AG20443 (cell line): ENCODE measurements around the gene RNF19B.
"Not testable (repeated sequence)": the region's sequence is repeated elsewhere in the genome, so short reads cannot be mapped to it uniquely, and the experiment has no call there.

Experiments used
- DNase-seq: peaks from one replicate; pipeline ENCODE4 v3.0.0; 2012; ENCODE audit warnings: low spot score, mixed read lengths

RNF19B gene

GRCh38 chr1:32964461-32965250 lies at the start of gene RNF19B:
Gene RNF19B (minus strand): TSS chr1:32964809. CDS start chr1:32964685, 124 bp downstream.
- DNase-seq, result peak; percentile 99

GRCh38 chr1:33013791-33014190 lies 49.2 kb upstream of the RNF19B start:
- no peak for DNase-seq

GRCh38 chr1:33012165-33012564 lies 47.6 kb upstream of the RNF19B start:
- no peak for DNase-seq

GRCh38 chr1:33010932-33011731 lies 46.5 kb upstream of the RNF19B start:
- DNase-seq, result peak; percentile 69

GRCh38 chr1:33009561-33009960 lies 45.0 kb upstream of the RNF19B start:
- no peak for DNase-seq

GRCh38 chr1:33008051-33008914 lies 43.7 kb upstream of the RNF19B start:
- no peak for DNase-seq

GRCh38 chr1:33007190-33008050 lies 42.8 kb upstream of the RNF19B start:
- DNase-seq, result peak; percentile 95

GRCh38 chr1:33005838-33006421 lies 41.3 kb upstream of the RNF19B start:
- no peak for DNase-seq

GRCh38 chr1:33005117-33005837 lies 40.7 kb upstream of the RNF19B start:
- DNase-seq, result no peak

- DNase-seq, result no peak
These were observed 40.0 kb upstream of the RNF19B start for GRCh38 chr1:33004613-33005012.

- DNase-seq, result no peak
These were observed 39.0 kb upstream of the RNF19B start for GRCh38 chr1:33003657-33004056.

GRCh38 chr1:33002006-33002405 lies 37.4 kb upstream of the RNF19B start:
- no peak for DNase-seq

GRCh38 chr1:33001282-33001681 lies 36.7 kb upstream of the RNF19B start:
- DNase-seq, result no peak

GRCh38 chr1:33000427-33001026 lies 35.9 kb upstream of the RNF19B start:
- DNase-seq, result no peak

- DNase-seq, result no peak
These were observed 34.4 kb upstream of the RNF19B start for GRCh38 chr1:32998997-32999396.

- DNase-seq, result no peak
These were observed 33.5 kb upstream of the RNF19B start for GRCh38 chr1:32998064-32998463.

- DNase-seq, result peak; percentile 68
These were observed 32.8 kb upstream of the RNF19B start for GRCh38 chr1:32997381-32997891.

- not testable (repeated sequence) for DNase-seq
These were observed 28.7 kb upstream of the RNF19B start for GRCh38 chr1:32993324-32993636.

GRCh38 chr1:32992489-32993323 lies 28.1 kb upstream of the RNF19B start:
- peak; percentile 95 for DNase-seq
